Upper lobe of right lung (tissue), 1 donor: ENCODE measurements around the gene PRKN. TPM values are rescaled to one million over a fixed set of nuclear protein-coding genes. Genes with fewer than 3 reads are reported as not detected.

Source experiments
- ATAC-seq: fragments of 200-7000 bp; cut with Tn5 transposase; one replicate; pipeline ENCODE4 v1.9.1; 2020; ENCODE audit warnings: mild to moderate bottlenecking, moderate library complexity
- DNase-seq: peaks from one replicate; pipeline ENCODE4 v3.0.0-alpha.2; 2020
- H3K27ac ChIP-seq: fragments of 200-600 bp; one replicate; pipeline ENCODE4 v1.8.0; 2022
- H3K27me3 ChIP-seq: fragments of 200-600 bp; one replicate; pipeline ENCODE4 v1.8.0; 2022; ENCODE audit warnings: mild to moderate bottlenecking
- H3K36me3 ChIP-seq: fragments of 200-600 bp; one replicate; pipeline ENCODE4 v1.8.0; 2022
- H3K4me1 ChIP-seq: fragments of 200-600 bp; one replicate; pipeline ENCODE4 v1.8.0; 2022
- H3K4me3 ChIP-seq: fragments of 200-600 bp; one replicate; pipeline ENCODE4 v1.8.0; 2022; ENCODE audit warnings: mild to moderate bottlenecking
- H3K9me3 ChIP-seq: fragments of 200-600 bp; one replicate; pipeline ENCODE4 v1.8.0; 2022
- intact Hi-C: fragments of 100-400 bp; cut with DNase I; formaldehyde crosslinking; loops from one replicate; pipeline ENCODE4 v1.11.0; 2022
- total RNA-seq: library from RNA; stranded (reverse); fragmentation: NEBNext Ultra II Directional; extraction: Animal tissue kit (Norgen Biotek cat#: 25700); gene quantifications from one replicate; pipeline ENCODE4 v1.2.1, GENCODE V29; 2021
- TF ChIP-seq, protein P1 (sequence below): fragments of 200-600 bp; IDR thresholded peaks from one replicate; pipeline ENCODE4 v1.8.0; 2022; ENCODE audit warnings: antibody characterized with exemption
- donor health status: DM: no; HTN: yes; CAD: no; lungs with severe emphysema.

PRKN gene
- total RNA-seq, 1 donor from 2014 or later, result 2.7 TPM

DNA sequence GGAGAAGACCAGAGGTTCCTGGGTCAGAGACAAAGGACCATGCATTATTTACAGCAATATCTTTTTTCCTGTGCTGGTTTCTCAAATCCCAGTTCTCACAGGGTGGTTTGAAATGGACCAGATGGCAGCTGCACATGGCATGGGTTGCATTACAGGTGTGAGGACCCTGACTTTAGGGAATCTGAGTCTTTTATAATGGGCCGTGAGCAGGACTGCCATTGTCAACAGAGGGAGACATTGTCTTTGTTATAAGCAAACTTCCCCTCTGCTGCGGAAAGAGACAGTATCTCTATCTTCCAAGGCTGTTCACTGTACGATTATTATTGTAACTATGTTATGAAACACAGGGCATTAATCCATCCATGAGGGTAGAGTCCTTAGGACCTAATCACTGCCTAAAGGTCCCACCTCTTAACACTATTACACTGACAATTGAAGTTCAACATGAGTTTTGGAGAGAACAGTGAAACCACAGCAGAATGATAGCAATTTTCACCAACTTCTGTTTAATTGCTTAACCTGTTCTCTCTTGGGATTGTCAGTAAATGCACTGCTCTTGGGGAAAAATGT, 1297.6 kb downstream of the PRKN start:
- intact Hi-C loops, result no loop called here
- TF ChIP-seq, protein P1, sequence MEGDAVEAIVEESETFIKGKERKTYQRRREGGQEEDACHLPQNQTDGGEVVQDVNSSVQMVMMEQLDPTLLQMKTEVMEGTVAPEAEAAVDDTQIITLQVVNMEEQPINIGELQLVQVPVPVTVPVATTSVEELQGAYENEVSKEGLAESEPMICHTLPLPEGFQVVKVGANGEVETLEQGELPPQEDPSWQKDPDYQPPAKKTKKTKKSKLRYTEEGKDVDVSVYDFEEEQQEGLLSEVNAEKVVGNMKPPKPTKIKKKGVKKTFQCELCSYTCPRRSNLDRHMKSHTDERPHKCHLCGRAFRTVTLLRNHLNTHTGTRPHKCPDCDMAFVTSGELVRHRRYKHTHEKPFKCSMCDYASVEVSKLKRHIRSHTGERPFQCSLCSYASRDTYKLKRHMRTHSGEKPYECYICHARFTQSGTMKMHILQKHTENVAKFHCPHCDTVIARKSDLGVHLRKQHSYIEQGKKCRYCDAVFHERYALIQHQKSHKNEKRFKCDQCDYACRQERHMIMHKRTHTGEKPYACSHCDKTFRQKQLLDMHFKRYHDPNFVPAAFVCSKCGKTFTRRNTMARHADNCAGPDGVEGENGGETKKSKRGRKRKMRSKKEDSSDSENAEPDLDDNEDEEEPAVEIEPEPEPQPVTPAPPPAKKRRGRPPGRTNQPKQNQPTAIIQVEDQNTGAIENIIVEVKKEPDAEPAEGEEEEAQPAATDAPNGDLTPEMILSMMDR, result peak; percentile 16
- Histone ChIP-seq H3K4me1 (no peaks in the 10 kb centered on the region), H3K36me3 (no peaks in the 10 kb centered on the region), H3K9me3 (no peaks in the 10 kb centered on the region), H3K4me3 (no peak overlapping the region), H3K27me3 (no peaks in the 10 kb centered on the region), H3K27ac (no peak overlapping the region)
- ATAC-seq, result no peak
- no peak for DNase-seq

DNA sequence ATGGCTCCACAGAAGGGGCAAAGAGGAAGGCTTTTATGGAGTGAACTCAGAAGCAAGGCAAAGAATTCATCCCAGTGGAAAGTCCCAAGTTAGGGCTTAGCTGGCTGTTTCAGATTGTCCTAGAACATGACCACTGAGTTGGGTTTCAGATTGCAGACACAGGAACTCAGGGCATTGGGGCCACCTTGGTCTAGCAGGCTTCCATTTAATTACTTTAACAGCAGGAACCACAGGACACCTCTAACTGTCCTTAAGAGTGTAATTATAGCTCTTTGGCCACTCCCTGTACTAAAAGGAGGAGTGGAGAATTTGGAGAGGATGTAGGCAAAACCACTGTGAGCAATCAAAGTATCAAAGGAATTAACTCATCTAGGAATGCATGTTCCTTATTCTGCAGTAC, 1303.1 kb downstream of the PRKN start:
- Histone ChIP-seq H3K4me1 (no peaks in the 10 kb centered on the region), H3K9me3 (no peaks in the 10 kb centered on the region), H3K4me3 (no peak overlapping the region), H3K27ac (no peak overlapping the region), H3K27me3 (no peaks in the 10 kb centered on the region), H3K36me3 (no peaks in the 10 kb centered on the region)
- TF ChIP-seq, protein P1, result no peak
- DNase-seq, result no peak
- intact Hi-C loops, result no loop called here
- ATAC-seq, result no peak

DNA sequence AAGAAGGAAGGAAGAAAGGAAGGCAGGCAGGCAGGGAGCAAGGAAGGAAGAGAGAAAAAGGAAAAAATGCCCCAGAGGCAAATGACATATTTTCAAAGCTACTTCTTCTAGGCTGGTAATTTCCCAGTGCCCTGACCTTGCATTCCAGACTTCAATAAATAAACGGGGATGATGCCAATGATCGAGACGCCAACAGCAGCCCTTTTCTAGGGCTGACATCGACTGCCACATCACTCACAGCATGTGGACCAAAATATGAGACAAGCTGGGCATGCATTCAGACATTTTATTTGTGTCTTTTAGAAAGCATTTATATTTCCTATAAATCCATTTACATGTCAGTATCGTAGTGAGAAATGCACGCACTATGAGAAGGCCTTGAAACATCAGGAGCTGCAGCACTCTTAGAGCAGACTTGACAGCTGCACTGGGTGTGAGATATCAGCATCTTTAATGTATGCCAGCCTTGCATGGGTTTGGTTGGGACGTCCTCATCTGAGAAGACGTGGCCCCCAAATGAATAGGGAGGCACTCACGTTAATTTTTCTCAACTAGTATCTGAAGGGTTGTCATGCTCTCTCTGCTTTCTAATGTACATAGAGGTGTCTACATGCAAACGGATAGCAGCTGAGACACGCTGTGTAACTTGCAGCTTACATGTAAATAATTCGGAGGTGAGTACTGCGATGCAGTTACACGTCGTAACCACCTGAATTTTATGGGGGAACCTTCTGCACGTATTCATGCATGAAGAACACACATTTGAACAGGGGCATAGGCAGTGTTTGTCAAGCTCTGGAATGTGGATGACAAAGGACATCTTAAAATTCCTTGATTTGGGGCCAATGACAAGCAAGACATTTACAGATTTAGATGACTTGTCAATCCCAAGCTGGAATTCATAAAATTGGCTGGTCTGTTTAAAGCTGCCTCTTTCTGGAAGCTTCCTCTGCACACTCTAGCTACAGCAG, 1304.6 kb downstream of the PRKN start:
- DNase-seq (no peak), ATAC-seq (no peak)
- H3K27me3 ChIP-seq, result no peaks in the 10 kb centered on the region
- H3K4me3 ChIP-seq, result no peak overlapping the region
- no peaks in the 10 kb centered on the region for H3K4me1 ChIP-seq
- no peaks in the 10 kb centered on the region for H3K36me3 ChIP-seq
- intact Hi-C loops, result no loop called here
- H3K27ac ChIP-seq, result no peak overlapping the region
- TF ChIP-seq, protein P1, result no peak
- H3K9me3 ChIP-seq, result no peaks in the 10 kb centered on the region

- H3K27me3 ChIP-seq, result no peaks in the 10 kb centered on the region
- no peaks in the 10 kb centered on the region for H3K36me3 ChIP-seq
- ATAC-seq, result peak; percentile 53
- no peak overlapping the region for H3K4me3 ChIP-seq
- DNase-seq, result no peak
- intact Hi-C loops, result no loop called here
- H3K4me1 ChIP-seq, result no peaks in the 10 kb centered on the region
- no peak overlapping the region for H3K27ac ChIP-seq
- no peaks in the 10 kb centered on the region for H3K9me3 ChIP-seq
- TF ChIP-seq, protein P1, result peak; percentile 72
Observed at GRCh38 chr6:161418463-161418945, 1309.1 kb downstream of the PRKN start.

DNA sequence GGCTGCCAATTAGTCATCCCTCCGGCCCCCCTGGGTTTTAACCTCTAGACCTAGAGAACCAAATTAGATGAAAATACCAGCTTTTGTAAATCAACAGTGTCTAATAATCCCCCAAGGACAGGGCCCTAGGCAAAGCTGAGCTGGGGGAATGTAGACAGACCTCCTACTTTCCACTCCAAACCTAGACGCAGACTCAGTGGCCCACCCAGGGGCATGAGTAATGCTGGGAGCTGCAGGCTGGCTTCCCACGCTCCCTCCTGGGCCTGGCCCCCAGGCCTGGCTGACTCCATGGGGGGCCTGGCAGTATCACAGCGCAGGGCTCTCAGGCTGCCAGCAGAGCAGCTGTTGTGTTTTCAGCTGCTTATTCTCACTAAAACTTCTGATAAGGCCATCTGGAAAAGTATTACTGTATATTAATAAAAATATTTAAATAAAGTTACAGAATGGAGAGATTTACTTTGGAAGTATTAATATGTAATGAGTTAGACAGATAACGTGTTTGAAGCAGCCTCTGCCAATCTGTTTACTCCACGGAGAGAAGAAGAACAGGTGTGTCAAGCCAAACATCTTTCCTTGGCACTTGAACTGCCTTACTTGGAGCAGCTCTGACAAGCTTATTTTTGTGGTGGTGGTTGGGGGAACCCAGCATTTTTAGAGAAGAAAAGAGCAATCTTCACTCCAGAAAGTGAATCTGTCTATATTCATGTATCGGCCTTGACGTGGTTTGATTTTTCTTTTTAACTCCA, 1309.7 kb downstream of the PRKN start:
- no peaks in the 10 kb centered on the region for H3K9me3 ChIP-seq
- intact Hi-C loops, result no loop called here
- H3K4me1 ChIP-seq, result no peaks in the 10 kb centered on the region
- ATAC-seq (peak; percentile 26), DNase-seq (no peak)
- H3K27me3 ChIP-seq, result no peaks in the 10 kb centered on the region
- H3K36me3 ChIP-seq, result no peaks in the 10 kb centered on the region
- no peak overlapping the region for H3K4me3 ChIP-seq
- TF ChIP-seq, protein P1, result no peak
- H3K27ac ChIP-seq, result no peak overlapping the region
